Measurements from ENCODE around the gene ARHGDIG. TPM values are rescaled to one million over a fixed set of nuclear protein-coding genes. Genes with fewer than 3 reads are reported as not detected.
"Not testable (repeated sequence)": the region's sequence is repeated elsewhere in the genome, so short reads cannot be mapped to it uniquely, and the experiment has no call there.

The ARHGDIG gene
- total RNA-seq, 1 donor from 2014 or later: 0.29 TPM

DNA sequence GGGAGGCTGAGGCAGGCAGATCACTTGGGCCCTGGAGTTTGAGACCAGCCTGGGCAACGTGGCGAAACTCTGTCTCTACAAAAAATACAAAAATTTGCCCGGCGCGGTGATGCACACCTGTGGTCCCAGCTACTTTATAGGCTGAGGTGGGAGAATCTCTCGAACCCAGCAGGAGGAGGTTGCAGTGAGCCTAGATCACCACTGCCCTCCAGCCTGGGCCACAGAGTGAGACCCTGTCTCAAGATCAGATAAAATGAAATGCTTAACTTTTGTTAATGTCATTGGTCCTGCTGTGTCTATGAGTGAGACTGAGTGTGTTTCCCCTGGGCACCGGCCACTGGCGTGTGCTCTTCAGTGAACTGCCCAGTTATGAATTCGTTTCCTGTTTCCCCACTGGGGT is 35.3 kb upstream of the ARHGDIG start:
- DNase-seq (ENCODE audit: low read depth): no peak
- no peak overlapping the region for H3K4me3 ChIP-seq (ENCODE audit: low read depth, low read length)
- TF ChIP-seq, protein P1, sequence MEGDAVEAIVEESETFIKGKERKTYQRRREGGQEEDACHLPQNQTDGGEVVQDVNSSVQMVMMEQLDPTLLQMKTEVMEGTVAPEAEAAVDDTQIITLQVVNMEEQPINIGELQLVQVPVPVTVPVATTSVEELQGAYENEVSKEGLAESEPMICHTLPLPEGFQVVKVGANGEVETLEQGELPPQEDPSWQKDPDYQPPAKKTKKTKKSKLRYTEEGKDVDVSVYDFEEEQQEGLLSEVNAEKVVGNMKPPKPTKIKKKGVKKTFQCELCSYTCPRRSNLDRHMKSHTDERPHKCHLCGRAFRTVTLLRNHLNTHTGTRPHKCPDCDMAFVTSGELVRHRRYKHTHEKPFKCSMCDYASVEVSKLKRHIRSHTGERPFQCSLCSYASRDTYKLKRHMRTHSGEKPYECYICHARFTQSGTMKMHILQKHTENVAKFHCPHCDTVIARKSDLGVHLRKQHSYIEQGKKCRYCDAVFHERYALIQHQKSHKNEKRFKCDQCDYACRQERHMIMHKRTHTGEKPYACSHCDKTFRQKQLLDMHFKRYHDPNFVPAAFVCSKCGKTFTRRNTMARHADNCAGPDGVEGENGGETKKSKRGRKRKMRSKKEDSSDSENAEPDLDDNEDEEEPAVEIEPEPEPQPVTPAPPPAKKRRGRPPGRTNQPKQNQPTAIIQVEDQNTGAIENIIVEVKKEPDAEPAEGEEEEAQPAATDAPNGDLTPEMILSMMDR (conservative IDR thresholded peaks at IDR 0.05; ENCODE audit: low read depth, low read length): no peak

DNA sequence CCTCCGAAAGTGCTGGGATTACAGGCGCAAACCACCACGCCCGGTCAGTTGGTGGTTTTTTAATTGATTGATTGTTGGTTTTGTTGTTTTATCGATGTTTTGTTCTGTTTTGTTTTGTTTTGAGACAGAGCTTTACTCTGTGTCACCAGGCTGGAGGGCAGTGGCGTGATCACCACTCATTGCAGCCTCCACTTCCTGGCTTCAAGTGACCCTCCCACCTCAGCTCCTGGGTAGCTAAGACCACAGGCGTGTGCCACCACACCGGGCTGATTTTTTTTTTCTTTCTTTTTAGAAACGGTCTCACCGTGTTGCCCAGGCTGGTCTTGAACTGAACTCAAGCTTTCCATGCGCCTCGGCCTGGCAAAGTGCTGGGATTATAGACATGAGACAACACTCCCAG is 33.4 kb upstream of the ARHGDIG start:
- TF ChIP-seq, protein P1 (conservative IDR thresholded peaks at IDR 0.05; ENCODE audit: low read depth, low read length): no peak
- no peak overlapping the region for H3K4me3 ChIP-seq (ENCODE audit: low read depth, low read length)
- DNase-seq (ENCODE audit: low read depth): no peak

DNA sequence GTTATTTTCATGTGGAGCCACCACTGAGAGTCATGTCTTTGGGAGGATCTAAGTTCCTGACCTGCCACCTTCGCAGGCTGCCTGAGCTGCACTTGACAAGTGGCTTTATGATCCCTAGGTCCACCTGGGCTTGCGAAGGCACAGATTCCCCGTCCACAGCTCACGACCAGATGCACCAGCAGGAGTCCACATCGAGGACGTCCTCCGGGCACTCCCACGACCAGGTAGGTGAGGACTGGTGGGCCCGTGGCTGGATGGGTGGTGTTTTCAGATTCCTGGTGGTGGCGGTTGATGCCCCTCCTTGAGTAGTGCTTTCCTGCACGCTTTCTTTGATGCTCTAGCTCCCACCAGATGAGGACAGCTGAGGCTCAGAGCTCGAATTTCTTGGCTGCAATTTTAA is 31.0 kb upstream of the ARHGDIG start:
- H3K4me3 ChIP-seq (ENCODE audit: low read depth, low read length): no peak overlapping the region
- TF ChIP-seq, protein P1 (conservative IDR thresholded peaks at IDR 0.05; ENCODE audit: low read depth, low read length): no peak
- DNase-seq (ENCODE audit: low read depth): no peak

DNA sequence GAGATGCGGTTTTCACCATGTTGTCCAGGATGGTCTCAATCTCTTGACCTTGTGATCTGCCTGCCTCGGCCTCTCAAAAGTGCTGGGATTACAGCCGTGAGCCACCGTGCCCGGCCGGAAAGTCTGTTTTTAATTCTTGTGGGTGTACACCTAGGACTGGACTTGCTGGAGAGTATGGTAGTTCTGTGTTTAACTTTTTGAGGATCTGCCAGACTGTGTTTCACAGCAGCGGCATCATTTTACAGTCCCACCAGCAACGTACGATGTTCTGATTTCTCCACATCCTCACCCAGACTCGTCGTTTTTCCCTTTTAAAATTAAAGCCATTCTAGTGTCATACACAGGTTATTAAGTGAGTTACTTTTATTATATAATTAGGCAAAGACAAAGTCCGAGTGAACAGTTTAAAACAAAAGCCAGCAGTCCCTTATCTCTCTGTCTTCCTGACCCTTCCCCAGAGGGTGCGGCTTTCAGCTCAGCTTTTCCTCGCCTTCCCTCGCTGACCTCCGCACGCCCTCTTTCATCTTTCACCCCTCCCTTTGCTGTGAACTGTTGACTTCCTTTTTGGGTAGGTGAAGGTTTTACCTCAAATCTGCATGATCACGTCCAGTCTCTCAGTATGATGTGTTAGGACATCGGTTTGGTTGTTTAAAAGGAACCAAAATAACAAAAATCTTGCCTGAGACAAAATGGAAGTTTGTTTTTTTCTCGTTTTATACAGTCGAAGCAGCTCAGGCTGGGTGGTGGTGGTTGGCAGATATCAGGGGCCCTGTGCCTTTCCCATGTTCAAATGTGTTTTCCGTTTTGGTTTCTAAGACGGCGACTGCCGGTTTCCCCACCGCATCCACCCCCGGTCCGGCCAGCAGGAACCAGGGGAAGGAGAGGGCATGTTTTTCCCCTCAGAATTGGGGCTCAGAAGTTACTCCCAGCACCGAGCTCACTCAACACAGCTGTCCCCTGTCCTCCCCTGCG is 27.7 kb upstream of the ARHGDIG start:
- H3K4me3 ChIP-seq (ENCODE audit: low read depth, low read length): no peak overlapping the region
- DNase-seq (ENCODE audit: low read depth): no peak
- TF ChIP-seq, protein P1 (conservative IDR thresholded peaks at IDR 0.05; ENCODE audit: low read depth, low read length): no peak

DNA sequence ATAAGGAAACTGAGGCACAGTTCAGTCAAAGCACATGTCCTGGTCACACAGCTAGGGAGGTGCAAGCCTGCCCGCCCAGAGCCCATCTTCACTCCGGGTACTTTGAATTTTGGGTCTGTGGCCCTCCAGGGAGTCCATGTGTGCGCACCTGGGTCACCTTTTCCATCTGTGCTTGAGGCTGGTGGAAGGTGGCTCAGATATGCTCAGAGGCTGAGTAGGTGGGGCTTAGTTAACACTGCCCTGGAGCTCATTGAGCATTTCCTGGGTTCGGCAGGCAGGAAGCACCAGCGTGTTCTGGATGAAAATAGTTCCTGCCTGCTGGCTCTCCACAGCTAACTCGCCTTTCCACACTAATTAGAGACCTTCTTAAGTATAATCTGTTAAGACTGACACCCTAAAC is 26.6 kb upstream of the ARHGDIG start:
- no peak overlapping the region for H3K4me3 ChIP-seq (ENCODE audit: low read depth, low read length)
- TF ChIP-seq, protein P1 (conservative IDR thresholded peaks at IDR 0.05; ENCODE audit: low read depth, low read length): no peak
- no peak for DNase-seq (ENCODE audit: low read depth)

DNA sequence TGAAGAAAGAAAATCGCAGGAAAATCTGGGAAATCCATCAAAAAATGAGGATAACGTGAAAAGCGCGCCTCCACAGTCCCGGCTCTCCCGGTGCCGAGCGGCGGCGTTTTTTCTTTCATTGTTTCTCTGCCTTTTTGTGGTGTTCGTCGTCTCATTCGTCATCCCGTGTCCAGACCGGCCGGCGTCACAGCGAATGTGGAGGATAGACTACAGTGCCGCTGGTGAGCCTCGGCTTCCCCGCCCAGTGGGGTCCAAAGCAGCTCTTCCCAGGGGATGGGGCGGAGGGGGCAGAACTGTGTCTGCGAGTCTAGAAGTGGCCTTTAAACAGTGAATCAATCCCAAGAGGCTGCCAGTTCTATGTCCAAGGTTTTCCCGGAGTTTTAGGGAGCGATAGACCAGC is 25.9 kb upstream of the ARHGDIG start:
- no peak for DNase-seq (ENCODE audit: low read depth)
- TF ChIP-seq, protein P1 (conservative IDR thresholded peaks at IDR 0.05; ENCODE audit: low read depth, low read length): no peak
- H3K4me3 ChIP-seq (ENCODE audit: low read depth, low read length): no peak overlapping the region

DNA sequence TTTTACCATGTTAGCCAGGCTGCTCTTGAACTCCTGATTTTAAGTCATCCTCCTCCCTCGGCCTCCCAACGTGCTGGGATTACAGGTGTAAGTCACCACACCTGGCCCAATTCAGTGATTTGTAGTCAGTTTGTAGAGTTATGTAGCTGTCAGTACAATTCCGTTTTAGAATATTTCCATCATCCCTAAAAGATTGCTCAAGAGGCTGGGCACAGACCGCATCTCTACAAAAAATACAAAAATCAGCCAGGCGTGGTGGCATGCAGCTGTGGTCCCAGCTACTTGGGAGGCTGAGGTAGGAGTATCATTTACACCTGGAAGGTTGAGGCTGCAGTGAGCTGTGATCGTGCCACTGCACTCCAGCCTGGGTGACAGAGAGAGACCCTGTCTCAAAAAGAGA is 25.2 kb upstream of the ARHGDIG start:
- TF ChIP-seq, protein P1 (conservative IDR thresholded peaks at IDR 0.05; ENCODE audit: low read depth, low read length): no peak
- H3K4me3 ChIP-seq (ENCODE audit: low read depth, low read length): no peak overlapping the region
- DNase-seq (ENCODE audit: low read depth): no peak

DNA sequence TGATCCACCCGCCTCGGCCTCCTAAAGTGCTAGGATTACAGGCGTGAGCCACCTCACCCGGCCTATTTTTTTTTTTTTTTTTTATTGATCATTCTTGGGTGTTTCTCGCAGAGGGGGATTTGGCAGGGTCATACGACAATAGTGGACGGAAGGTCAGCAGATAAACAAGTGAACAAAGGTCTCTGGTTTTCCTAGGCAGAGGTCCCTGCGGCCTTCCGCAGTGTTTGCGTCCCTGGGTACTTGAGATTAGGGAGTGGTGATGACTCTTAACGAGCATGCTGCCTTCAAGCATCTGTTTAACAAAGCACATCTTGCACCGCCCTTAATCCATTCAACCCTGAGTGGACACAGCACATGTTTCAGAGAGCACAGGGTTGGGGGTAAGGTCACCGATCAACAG is 22.3 kb upstream of the ARHGDIG start:
- H3K4me3 ChIP-seq (ENCODE audit: low read depth, low read length): not testable (repeated sequence)

More for the DNA sequence above, 22.3 kb upstream of the ARHGDIG start:
- not testable (repeated sequence) for DNase-seq (ENCODE audit: low read depth)
